ENCODE data around the gene TARP.

TARP gene

GRCh38 chr7:38224392-38224791, 49.0 kb downstream of the TARP start:
- no peaks in the 10 kb centered on the region for H3K27me3 Mint-ChIP-seq (ENCODE audit: unreplicated experiment)

DNA sequence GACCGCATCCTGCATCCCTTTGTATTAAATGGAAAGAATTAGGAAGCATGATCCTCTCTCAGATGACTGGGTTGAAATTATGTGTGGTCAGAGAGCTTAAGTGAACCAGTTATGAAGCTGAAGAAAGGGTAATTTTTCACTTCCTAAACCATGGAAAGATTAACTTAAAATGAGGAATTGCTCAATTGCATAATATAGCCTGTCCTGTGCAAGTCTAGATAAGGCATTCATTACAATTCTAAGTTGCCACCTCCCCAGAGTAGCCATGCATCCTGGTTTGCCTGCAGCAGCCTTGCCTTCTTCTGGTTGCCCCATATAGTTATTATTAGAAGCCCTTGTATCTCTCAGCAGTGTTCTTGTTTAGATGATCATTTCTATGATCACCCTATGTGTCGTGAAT, 50.1 kb downstream of the TARP start:
- Mint-ChIP-seq H3K27me3 (ENCODE audit: unreplicated experiment) (no peaks in the 10 kb centered on the region), H3K27ac (ENCODE audit: unreplicated experiment) (no peak overlapping the region), H3K4me1 (ENCODE audit: low read depth, unreplicated experiment) (peaks cover 2% of the 10 kb centered on the region), H3K4me3 (ENCODE audit: unreplicated experiment) (no peak overlapping the region), H3K9me3 (ENCODE audit: unreplicated experiment) (peaks cover 1% of the 10 kb centered on the region), H3K36me3 (ENCODE audit: unreplicated experiment) (no peaks in the 10 kb centered on the region)
- DNase-seq, result no peak
- TF ChIP-seq CTCF (IDR thresholded peaks at IDR 0.05; ENCODE audit: partially characterized antibody, unreplicated experiment), result no peak

More at GRCh38 chr7:38224392-38224791, 49.0 kb downstream of the TARP start:
- TF ChIP-seq CTCF (IDR thresholded peaks at IDR 0.05; ENCODE audit: partially characterized antibody, unreplicated experiment), result no peak
- no peak for DNase-seq
- Mint-ChIP-seq H3K36me3 (ENCODE audit: unreplicated experiment) (no peaks in the 10 kb centered on the region), H3K4me3 (ENCODE audit: unreplicated experiment) (no peak overlapping the region), H3K9me3 (ENCODE audit: unreplicated experiment) (peaks cover 1% of the 10 kb centered on the region), H3K27ac (ENCODE audit: unreplicated experiment) (no peak overlapping the region), H3K4me1 (ENCODE audit: low read depth, unreplicated experiment) (peaks cover 2% of the 10 kb centered on the region)

DNA sequence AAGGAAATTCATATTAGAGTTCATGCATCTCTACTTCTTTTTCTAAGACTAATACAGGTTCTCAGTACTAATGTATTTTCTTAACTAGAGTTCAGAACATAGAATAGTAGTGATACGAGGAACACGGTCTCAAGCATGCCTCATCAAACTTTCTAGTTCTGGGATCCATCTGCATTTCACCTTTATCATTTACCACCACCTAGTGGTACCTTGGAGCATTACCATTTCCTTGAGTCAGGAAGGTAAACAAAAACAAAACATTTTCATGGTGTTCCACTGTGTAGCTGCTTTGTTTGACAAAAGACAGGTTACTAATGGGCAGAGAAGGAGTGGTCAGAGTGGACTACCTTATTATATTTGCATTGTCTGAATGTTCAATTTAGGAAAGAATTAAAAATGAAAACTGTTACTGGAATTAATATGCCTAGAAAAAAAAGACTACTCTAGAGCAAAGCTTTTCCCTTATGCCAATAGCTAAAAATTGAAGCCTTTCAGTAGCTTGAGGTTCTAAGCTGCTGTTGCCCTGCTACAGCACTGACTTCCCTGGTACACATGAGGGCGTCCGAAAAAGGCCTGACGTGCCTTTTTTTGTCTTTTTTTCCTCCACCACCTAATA, 50.8 kb downstream of the TARP start:
- H3K27ac Mint-ChIP-seq (ENCODE audit: unreplicated experiment), result no peak overlapping the region
- H3K4me1 Mint-ChIP-seq (ENCODE audit: low read depth, unreplicated experiment), result peaks cover 2% of the 10 kb centered on the region
- H3K36me3 Mint-ChIP-seq (ENCODE audit: unreplicated experiment), result no peaks in the 10 kb centered on the region
- H3K27me3 Mint-ChIP-seq (ENCODE audit: unreplicated experiment), result no peaks in the 10 kb centered on the region
- H3K9me3 Mint-ChIP-seq (ENCODE audit: unreplicated experiment), result peaks cover 1% of the 10 kb centered on the region
- no peak for DNase-seq
- H3K4me3 Mint-ChIP-seq (ENCODE audit: unreplicated experiment), result no peak overlapping the region
- TF ChIP-seq CTCF (IDR thresholded peaks at IDR 0.05; ENCODE audit: partially characterized antibody, unreplicated experiment), result peak; percentile 90

GRCh38 chr7:38220452-38220851, 53.0 kb downstream of the TARP start:
- H3K4me3 Mint-ChIP-seq (ENCODE audit: unreplicated experiment), result no peak overlapping the region
- no peak for TF ChIP-seq CTCF (IDR thresholded peaks at IDR 0.05; ENCODE audit: partially characterized antibody, unreplicated experiment)
- peaks cover 5% of the 10 kb centered on the region for H3K4me1 Mint-ChIP-seq (ENCODE audit: low read depth, unreplicated experiment)
- H3K9me3 Mint-ChIP-seq (ENCODE audit: unreplicated experiment), result peaks cover 1% of the 10 kb centered on the region
- peak overlapping the region; percentile 24 for H3K27ac Mint-ChIP-seq (ENCODE audit: unreplicated experiment)
- no peaks in the 10 kb centered on the region for H3K27me3 Mint-ChIP-seq (ENCODE audit: unreplicated experiment)
- DNase-seq, result no peak
- H3K36me3 Mint-ChIP-seq (ENCODE audit: unreplicated experiment), result no peaks in the 10 kb centered on the region

GRCh38 chr7:38217672-38218071, 55.8 kb downstream of the TARP start:
- no peak overlapping the region for H3K4me3 Mint-ChIP-seq (ENCODE audit: unreplicated experiment)
- no peaks in the 10 kb centered on the region for H3K27me3 Mint-ChIP-seq (ENCODE audit: unreplicated experiment)
- peaks cover 5% of the 10 kb centered on the region for H3K4me1 Mint-ChIP-seq (ENCODE audit: low read depth, unreplicated experiment)

More at GRCh38 chr7:38217672-38218071, 55.8 kb downstream of the TARP start:
- Mint-ChIP-seq H3K36me3 (ENCODE audit: unreplicated experiment) (no peaks in the 10 kb centered on the region), H3K27ac (ENCODE audit: unreplicated experiment) (no peak overlapping the region), H3K9me3 (ENCODE audit: unreplicated experiment) (peaks cover 1% of the 10 kb centered on the region)
- no peak for TF ChIP-seq CTCF (IDR thresholded peaks at IDR 0.05; ENCODE audit: partially characterized antibody, unreplicated experiment)
- no peak for DNase-seq
